Left cardiac atrium (tissue), 4 donors: ENCODE measurements around the gene KLF12. TPM values are rescaled to one million over a fixed set of nuclear protein-coding genes. Genes with fewer than 3 reads are reported as not detected.

ENCODE experiments used
- ATAC-seq, 2 donors: fragments of 200-7000 bp; cut with Tn5 transposase; one replicate each; pipeline ENCODE4 v1.9.1; 2020; ENCODE audit warnings: mild to moderate bottlenecking in 2 of 2, moderate library complexity in 2 of 2
- DNase-seq: peaks from one replicate; pipeline ENCODE4 v3.0.0-alpha.2; 2020
- intact Hi-C, 2 donors: fragments of 100-400 bp; cut with DNase I; formaldehyde crosslinking; loops; one replicate each; pipeline versions ENCODE4 v1.14.1 to v1.15.1; 2022 to 2023
- total RNA-seq, 2 donors: library from RNA; stranded (reverse); fragmentation: NEBNext Ultra II Directional; extraction: Animal tissue kit (Norgen Biotek cat#: 25700); gene quantifications; one replicate each; pipeline ENCODE4 v1.2.1, GENCODE V29; 2021
- donor health status: DM: no; HTN: yes; CAD: no.
- donor health status: DM: no; HTN: yes; CAD: no; lungs with severe emphysema.
- donor health status: DM: yes; HTN: yes; CAD: no.
- donor health status: Dilated cardiomyopathy.

Gene KLF12
- total RNA-seq, 2 donors from 2014 or later = 13.9 to 14.0 TPM

GRCh38 chr13:74138241-74138640 is 4.0 kb upstream of the KLF12 start:
- intact Hi-C loops = loop anchor here (5.0 to 10.0 kb wide), 2 partner anchors 73 to 149 kb away; no protein-coding TSS in a partner anchor
- DNase-seq = no peak
- ATAC-seq = no peak

DNA sequence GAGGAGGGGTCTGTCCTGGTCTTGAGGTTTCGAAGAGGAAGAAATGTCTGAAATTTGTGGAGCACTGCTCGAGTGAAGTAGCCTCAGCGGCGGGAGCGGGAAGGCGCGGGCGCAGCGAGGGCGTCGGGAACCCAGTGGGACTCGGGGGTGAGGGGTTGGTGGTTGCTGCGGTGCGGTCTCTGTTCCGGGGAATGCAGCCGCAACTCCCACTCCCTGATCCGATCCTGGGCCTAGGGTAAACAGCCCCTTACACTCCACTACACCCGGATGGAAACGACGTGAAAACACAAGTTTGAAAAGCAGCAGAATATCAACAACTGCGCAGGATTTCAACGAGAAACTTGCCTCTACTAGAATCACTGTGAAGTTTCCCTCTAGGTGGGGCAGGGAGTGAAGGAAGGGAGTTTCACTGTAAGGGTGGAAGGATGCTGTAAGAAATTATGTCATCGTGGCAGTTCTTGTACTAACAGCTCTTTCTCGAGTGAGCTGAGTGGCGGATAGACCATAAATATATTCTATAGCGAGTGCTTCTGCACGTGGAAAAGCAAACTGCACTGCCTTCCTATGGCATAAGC is 2.0 kb upstream of the KLF12 start:
- intact Hi-C loops = loop anchor here (5.0 to 10.0 kb wide), 2 partner anchors 71 to 151 kb away; no protein-coding TSS in a partner anchor
- ATAC-seq (no peak), DNase-seq (peak; percentile 42)

DNA sequence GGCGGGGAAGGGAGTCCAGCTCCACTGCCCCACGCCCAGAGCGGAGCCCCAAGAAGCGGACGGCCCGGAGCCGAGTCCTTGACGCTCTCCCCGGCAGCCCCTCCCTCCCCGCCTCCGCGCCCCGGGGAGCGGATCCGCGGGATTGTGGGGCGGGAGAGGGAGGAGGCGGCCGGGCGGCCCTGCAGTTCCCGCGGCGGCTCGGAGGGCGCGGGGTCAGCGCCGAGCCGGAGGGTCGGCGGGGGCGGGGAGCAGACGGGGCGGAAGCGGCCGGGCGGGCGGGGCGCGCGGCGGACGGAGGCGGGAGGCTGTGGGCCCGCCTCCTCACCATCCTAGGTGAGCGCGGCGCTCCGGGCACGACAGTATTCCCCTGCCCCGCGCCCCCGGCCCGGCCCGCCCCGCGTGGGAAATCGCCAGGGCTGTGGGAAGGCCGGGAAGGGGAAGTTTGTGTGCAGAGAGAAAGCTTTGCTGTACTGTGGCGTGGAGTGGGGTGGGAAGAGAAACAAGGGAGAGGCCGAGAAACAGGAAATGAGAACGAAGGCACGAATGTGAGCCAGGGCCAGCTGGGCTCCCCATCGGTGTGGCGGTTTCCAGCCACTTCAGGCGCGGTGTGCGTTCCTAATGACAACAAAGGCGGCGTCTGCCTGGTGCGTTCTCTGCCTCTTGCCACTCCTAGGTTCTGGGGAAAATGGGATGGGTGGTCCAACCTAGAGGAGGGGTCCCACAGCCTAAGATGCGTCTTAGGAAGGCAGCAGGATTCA is 1.3 kb upstream of the KLF12 start:
- ATAC-seq (peak; percentile 58 to 72), DNase-seq (peak; percentile 75)
- intact Hi-C loops = loop anchor here (5.0 to 10.0 kb wide), 2 partner anchors 71 to 152 kb away; no protein-coding TSS in a partner anchor

GRCh38 chr13:74134777-74135325 is 647 bp upstream of the KLF12 start:
- ATAC-seq (peak; percentile 56 to 63), DNase-seq (peak; percentile 64)
- intact Hi-C loops = loop anchor here (5.0 to 10.0 kb wide), 3 partner anchors 70 to 298 kb away; no protein-coding TSS in a partner anchor

DNA sequence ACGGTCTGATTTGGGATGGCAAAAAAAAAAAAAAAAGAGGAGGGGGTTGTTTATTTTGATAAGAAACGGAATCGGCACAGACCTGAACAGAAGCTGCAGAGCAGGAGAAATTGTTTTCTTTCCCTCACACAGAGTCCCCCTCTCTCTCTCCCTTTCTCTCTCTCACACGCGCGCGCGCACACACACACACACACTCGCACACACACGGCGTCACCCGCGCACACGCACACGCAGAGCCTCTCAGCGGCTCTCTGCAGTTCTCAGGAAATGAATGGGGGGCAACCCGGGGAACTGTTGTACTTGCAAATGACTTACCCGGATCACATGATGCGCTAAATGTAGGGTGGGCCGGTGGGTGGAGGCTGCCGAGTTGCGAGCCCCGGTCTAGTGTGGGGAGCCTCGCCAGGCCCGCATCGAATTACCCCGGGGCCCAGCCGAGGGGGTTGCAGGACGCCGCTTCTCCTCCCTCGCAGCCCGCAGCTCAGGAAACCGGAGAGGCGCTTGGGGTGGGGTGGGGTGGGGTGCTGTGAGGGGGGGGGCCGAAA is 475 bp downstream of the KLF12 start:
- DNase-seq = peak; percentile 88
- ATAC-seq = peak; percentile 63 to 74
- intact Hi-C loops = loop anchor here (5.0 to 10.0 kb wide), 2 partner anchors 69 to 296 kb away; no protein-coding TSS in a partner anchor

- peak; percentile 31 for DNase-seq
- intact Hi-C loops = loop anchor here (5.0 to 10.0 kb wide), 2 partner anchors 68 to 296 kb away; no protein-coding TSS in a partner anchor
- ATAC-seq = peak in 1 of 2 donors; percentile 3
These were observed 1.2 kb downstream of the KLF12 start for GRCh38 chr13:74132776-74133656.

GRCh38 chr13:74132152-74132775 is 1.9 kb downstream of the KLF12 start:
- intact Hi-C loops = loop anchor here (5.0 to 10.0 kb wide), 2 partner anchors 67 to 295 kb away; no protein-coding TSS in a partner anchor
- ATAC-seq (no peak), DNase-seq (no peak)

DNA sequence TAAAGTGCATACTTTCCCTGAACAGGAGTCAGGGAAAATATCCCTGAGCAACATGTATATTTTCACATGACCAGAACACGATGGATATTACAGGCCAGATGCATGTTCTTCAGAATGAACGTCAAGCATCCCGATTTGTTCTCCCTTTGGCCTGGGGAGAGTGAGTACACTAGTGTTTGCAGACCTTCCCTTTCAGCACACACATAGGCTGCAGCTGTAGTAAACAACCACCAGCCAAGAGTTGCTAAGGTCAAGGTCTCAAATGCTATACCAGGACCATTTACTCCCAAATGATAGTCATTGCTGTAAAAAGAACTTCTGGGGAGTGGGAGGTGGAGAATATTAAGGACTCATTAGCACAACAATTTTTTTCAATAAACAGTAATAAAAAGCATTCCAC is 3.0 kb downstream of the KLF12 start:
- intact Hi-C loops = loop anchor here (5.0 to 10.0 kb wide), 2 partner anchors 66 to 294 kb away; no protein-coding TSS in a partner anchor
- DNase-seq = no peak
- ATAC-seq = no peak

GRCh38 chr13:74129500-74130191 is 4.6 kb downstream of the KLF12 start:
- DNase-seq (no peak), ATAC-seq (no peak)
- intact Hi-C loops = loop anchor here (5.0 to 10.0 kb wide), 3 partner anchors 65 to 292 kb away; no protein-coding TSS in a partner anchor

DNA sequence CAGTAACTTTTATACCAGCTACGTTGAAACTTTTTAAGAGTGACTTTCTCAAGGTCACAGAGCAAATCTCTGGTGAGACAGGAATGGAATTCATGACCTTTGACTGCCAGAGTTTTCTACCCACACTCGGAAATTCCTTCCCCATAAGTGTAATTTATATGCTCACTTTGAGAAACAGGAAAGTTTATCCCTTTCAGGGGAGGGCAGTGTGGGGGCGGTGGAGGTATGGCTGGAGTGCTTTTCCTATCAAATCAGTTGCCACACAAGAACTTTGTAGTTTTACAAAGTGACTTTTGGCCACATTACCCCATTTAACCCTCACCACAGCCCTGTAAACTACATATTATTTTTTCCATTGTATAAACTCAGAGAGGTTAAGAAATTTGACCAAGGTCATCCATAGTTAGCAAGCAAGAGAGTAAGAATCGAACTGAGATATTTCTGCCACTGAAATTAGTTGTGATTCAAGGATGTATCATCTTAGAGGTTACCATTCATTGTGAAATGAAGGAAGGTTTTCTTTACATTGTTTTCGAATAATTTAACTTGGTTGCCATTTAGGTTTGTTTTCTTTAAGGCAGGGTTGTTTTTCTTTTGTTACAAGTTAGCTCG is 5.9 kb downstream of the KLF12 start:
- intact Hi-C loops = loop anchor here in 1 of 2 donors (5.0 kb wide), 1 partner anchor 66 kb away; no protein-coding TSS in a partner anchor
- ATAC-seq (no peak), DNase-seq (no peak)

GRCh38 chr13:74118328-74118727 is 15.9 kb downstream of the KLF12 start:
- DNase-seq = no peak
- intact Hi-C loops = no loop called here
- no peak for ATAC-seq

DNA sequence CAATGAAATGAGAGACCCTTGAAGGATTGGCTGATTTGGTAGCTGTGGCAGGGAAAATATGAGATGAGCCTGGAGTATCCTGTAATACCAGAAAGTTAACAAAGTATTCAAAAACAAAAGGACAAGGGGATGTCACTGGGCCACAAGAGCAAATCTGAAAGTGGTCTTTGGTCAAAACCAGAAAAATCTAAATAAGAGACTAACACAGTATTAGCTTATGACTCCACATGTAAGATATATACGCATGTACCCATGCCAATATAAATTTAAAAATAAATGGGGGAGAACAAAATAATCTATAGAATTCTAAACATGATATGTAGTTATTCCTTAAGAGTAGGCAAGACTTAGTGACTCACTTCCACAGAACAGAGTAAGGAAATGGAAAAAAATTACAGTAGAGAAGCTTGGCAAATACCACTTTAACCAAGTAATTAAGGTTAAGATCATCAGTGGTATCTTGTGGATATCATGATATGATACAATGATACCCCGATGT is 16.9 kb downstream of the KLF12 start:
- ATAC-seq (no peak), DNase-seq (no peak)
- intact Hi-C loops = no loop called here

- intact Hi-C loops = no loop called here
- DNase-seq = no peak
- ATAC-seq = no peak
These were observed 19.1 kb downstream of the KLF12 start for GRCh38 chr13:74115133-74115532.

- DNase-seq (no peak), ATAC-seq (no peak)
- intact Hi-C loops = no loop called here
These were observed 19.6 kb downstream of the KLF12 start for GRCh38 chr13:74114641-74115040.

DNA sequence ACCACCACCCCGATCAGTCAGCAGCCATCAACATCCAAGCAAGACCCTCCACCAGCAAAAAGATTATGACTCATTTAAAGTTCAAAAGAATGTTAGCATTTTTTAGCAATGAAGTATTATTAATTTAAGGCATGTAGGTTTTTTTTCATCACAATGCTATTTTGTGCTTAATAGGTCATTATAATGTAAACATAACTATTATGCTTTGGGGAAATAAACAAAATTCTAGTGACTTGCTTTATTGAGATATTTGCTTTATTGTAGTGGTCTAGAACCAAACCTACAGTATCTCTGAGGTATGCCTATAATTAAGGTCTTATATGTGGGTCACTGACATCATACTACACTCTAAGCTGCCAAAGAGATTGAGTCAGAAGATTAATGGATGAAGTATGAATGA is 20.0 kb downstream of the KLF12 start:
- intact Hi-C loops = no loop called here
- no peak for ATAC-seq
- no peak for DNase-seq

DNA sequence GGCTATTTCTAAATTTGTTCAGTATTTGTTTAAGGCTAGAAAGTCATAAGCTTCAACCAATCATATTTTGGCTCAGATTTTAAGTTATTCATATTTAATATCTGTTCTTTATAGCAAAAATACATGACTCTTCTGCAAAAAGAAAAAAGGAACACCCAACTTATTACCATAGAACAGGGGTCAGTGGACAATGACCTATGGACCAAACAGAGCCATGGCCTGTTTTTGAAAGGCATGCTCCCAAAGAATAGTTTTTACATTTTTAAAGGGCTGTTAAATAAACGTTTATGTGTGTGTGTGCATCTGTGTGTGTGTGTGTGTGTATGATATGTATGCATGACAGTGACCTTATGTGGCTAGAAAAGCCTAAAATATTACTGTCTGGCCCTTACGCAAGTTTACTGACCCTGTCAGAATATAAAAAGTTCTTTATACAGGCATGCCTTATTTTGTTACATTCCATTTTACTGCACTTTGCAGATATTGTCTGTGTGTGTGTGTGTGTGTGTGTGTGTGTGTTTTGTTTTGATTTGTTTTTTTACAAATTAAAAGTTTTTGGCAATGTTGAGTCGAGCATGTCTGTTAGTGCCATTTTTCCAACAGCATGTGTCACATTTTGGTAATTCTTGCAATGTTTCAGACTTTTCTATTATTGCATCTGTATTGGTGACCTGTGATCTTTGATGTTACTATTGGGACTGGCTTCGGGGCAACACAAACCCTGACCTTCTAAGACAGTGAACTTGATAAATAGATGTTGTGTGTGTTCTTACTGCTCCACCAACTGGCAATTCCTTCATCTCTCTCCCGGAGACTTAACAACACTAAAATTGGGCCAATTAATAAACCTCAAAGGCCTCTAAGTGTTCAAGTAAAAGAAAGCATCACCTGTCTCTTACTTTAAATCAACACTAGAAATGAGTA is 22.0 kb downstream of the KLF12 start:
- no peak for DNase-seq
- intact Hi-C loops = no loop called here
- no peak for ATAC-seq
